ENCODE measurements around the gene PITRM1.

The PITRM1 gene

DNA sequence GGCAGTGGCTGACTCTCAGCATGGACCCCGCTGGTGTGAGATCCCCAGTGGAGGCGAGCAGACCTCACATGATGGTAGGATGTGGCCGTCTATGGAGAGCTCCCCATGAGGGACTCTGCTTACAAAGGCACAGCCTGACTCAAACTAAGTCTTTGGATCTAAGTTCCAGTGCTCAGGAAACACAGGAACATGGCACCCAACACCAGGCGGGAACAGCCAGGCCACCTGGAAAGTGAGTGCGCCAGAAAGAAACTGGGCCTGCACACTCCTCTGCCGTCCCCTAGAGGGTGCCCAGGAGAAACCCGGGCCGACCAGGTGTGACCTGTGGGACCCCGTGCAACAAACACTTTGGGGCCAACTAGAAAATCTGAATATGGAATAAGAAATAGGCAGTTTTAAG is 10.0 kb downstream of the PITRM1 start:
- Histone ChIP-seq H3K36me3 (ENCODE audit: insufficient read depth, low read length) (peaks cover 84% of the 10 kb centered on the region), H3K27ac (ENCODE audit: low read depth, low read length) (no peak overlapping the region), H3K4me1 (ENCODE audit: insufficient read depth, low read length) (no peaks in the 10 kb centered on the region), H3K4me3 (ENCODE audit: low read depth in 1 of 2, low read length in 2 of 2) (no peak overlapping the region), H3K9me3 (ENCODE audit: low read length) (no peaks in the 10 kb centered on the region), H3K9ac (ENCODE audit: low read length) (no peak overlapping the region), H3K27me3 (ENCODE audit: control insufficient read depth in 1 of 2, insufficient read depth in 2 of 2, low read length in 2 of 2) (no peaks in the 10 kb centered on the region)

DNA sequence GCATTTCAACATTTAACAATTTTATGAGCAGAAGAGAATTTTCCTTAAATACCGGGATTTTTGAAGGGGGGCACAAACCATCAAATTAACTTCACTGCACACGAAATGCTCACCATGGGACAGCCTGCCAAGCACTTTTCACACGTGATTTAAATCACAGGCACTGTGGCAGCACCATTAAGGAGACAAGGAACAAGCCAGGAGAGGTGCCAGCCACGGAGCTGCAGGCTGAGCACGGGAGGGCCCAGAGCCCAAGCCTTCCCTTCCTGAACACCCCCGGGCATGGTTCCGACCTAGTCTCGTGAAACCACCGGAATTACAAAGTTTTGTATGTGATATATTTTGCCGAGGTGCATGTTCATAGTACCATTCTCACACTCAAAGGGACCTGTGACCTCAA is 13.4 kb downstream of the PITRM1 start:
- H3K27me3 ChIP-seq (ENCODE audit: control insufficient read depth in 1 of 2, insufficient read depth in 2 of 2, low read length in 2 of 2): no peaks in the 10 kb centered on the region
- H3K9ac ChIP-seq (ENCODE audit: low read length): no peak overlapping the region
- peaks cover 83% of the 10 kb centered on the region for H3K36me3 ChIP-seq (ENCODE audit: insufficient read depth, low read length)
- H3K4me1 ChIP-seq (ENCODE audit: insufficient read depth, low read length): no peaks in the 10 kb centered on the region
- no peaks in the 10 kb centered on the region for H3K9me3 ChIP-seq (ENCODE audit: low read length)
- no peak overlapping the region for H3K27ac ChIP-seq (ENCODE audit: low read depth, low read length)
- H3K4me3 ChIP-seq (ENCODE audit: low read depth in 1 of 2, low read length in 2 of 2): no peak overlapping the region

GRCh38 chr10:3154666-3155065 is 17.9 kb downstream of the PITRM1 start:
- Histone ChIP-seq H3K27me3 (ENCODE audit: control insufficient read depth in 1 of 2, insufficient read depth in 2 of 2, low read length in 2 of 2) (no peaks in the 10 kb centered on the region), H3K9me3 (ENCODE audit: low read length) (no peaks in the 10 kb centered on the region), H3K4me1 (ENCODE audit: insufficient read depth, low read length) (no peaks in the 10 kb centered on the region), H3K27ac (ENCODE audit: low read depth, low read length) (no peak overlapping the region), H3K9ac (ENCODE audit: low read length) (no peak overlapping the region), H3K4me3 (ENCODE audit: low read depth in 1 of 2, low read length in 2 of 2) (no peak overlapping the region), H3K36me3 (ENCODE audit: insufficient read depth, low read length) (peaks cover 93% of the 10 kb centered on the region)

- H3K4me1 ChIP-seq (ENCODE audit: insufficient read depth, low read length): no peaks in the 10 kb centered on the region
Observed at GRCh38 chr10:3152566-3152935, 20.0 kb downstream of the PITRM1 start.

GRCh38 chr10:3151889-3152565 is 20.6 kb downstream of the PITRM1 start:
- H3K9me3 ChIP-seq (ENCODE audit: low read length): no peaks in the 10 kb centered on the region
- no peak overlapping the region for H3K27ac ChIP-seq (ENCODE audit: low read depth, low read length)
- no peak overlapping the region for H3K9ac ChIP-seq (ENCODE audit: low read length)
- peaks cover 90% of the 10 kb centered on the region for H3K36me3 ChIP-seq (ENCODE audit: insufficient read depth, low read length)
- H3K4me3 ChIP-seq (ENCODE audit: low read depth in 1 of 2, low read length in 2 of 2): no peak overlapping the region
- H3K27me3 ChIP-seq (ENCODE audit: control insufficient read depth in 1 of 2, insufficient read depth in 2 of 2, low read length in 2 of 2): no peaks in the 10 kb centered on the region
- H3K4me1 ChIP-seq (ENCODE audit: insufficient read depth, low read length): no peaks in the 10 kb centered on the region

More at GRCh38 chr10:3152566-3152935, 20.0 kb downstream of the PITRM1 start:
- Histone ChIP-seq H3K27me3 (ENCODE audit: control insufficient read depth in 1 of 2, insufficient read depth in 2 of 2, low read length in 2 of 2) (no peaks in the 10 kb centered on the region), H3K9ac (ENCODE audit: low read length) (no peak overlapping the region), H3K27ac (ENCODE audit: low read depth, low read length) (no peak overlapping the region), H3K4me3 (ENCODE audit: low read depth in 1 of 2, low read length in 2 of 2) (no peak overlapping the region), H3K36me3 (ENCODE audit: insufficient read depth, low read length) (peaks cover 90% of the 10 kb centered on the region), H3K9me3 (ENCODE audit: low read length) (no peaks in the 10 kb centered on the region)

- no peaks in the 10 kb centered on the region for H3K4me1 ChIP-seq (ENCODE audit: insufficient read depth, low read length)
- H3K9ac ChIP-seq (ENCODE audit: low read length): no peak overlapping the region
- no peak overlapping the region for H3K4me3 ChIP-seq (ENCODE audit: low read depth in 1 of 2, low read length in 2 of 2)
- no peaks in the 10 kb centered on the region for H3K9me3 ChIP-seq (ENCODE audit: low read length)
- H3K36me3 ChIP-seq (ENCODE audit: insufficient read depth, low read length): peaks cover 90% of the 10 kb centered on the region
- H3K27me3 ChIP-seq (ENCODE audit: control insufficient read depth in 1 of 2, insufficient read depth in 2 of 2, low read length in 2 of 2): no peaks in the 10 kb centered on the region
- H3K27ac ChIP-seq (ENCODE audit: low read depth, low read length): no peak overlapping the region
Observed at GRCh38 chr10:3150961-3151360, 21.6 kb downstream of the PITRM1 start.

DNA sequence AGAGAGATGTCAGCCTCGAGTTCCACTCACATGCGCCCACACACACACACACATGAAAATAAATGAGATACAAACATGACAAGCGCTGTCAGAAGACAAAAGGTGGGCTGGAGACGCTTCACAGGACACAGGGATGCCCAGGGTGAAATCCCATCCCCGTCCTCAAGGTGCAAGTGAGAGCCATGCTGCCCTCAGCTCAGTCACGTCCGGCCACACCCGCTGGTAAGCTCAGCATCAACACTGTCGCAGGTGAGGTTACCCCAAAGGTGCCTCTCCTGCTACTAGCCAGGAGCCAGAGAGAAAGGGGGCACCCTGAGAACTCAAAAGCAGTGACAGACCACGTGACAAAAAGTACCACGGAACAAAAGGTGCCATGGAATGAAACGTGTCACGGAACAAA is 22.2 kb downstream of the PITRM1 start:
- no peak overlapping the region for H3K9ac ChIP-seq (ENCODE audit: low read length)
- H3K27ac ChIP-seq (ENCODE audit: low read depth, low read length): no peak overlapping the region
- H3K4me3 ChIP-seq (ENCODE audit: low read depth in 1 of 2, low read length in 2 of 2): no peak overlapping the region
- no peaks in the 10 kb centered on the region for H3K4me1 ChIP-seq (ENCODE audit: insufficient read depth, low read length)
- no peaks in the 10 kb centered on the region for H3K27me3 ChIP-seq (ENCODE audit: control insufficient read depth in 1 of 2, insufficient read depth in 2 of 2, low read length in 2 of 2)
- no peaks in the 10 kb centered on the region for H3K9me3 ChIP-seq (ENCODE audit: low read length)
- peaks cover 90% of the 10 kb centered on the region for H3K36me3 ChIP-seq (ENCODE audit: insufficient read depth, low read length)

- Histone ChIP-seq H3K9me3 (ENCODE audit: low read length) (no peaks in the 10 kb centered on the region), H3K36me3 (ENCODE audit: insufficient read depth, low read length) (peaks cover 90% of the 10 kb centered on the region)
Observed at GRCh38 chr10:3149918-3150317, 22.7 kb downstream of the PITRM1 start.

DNA sequence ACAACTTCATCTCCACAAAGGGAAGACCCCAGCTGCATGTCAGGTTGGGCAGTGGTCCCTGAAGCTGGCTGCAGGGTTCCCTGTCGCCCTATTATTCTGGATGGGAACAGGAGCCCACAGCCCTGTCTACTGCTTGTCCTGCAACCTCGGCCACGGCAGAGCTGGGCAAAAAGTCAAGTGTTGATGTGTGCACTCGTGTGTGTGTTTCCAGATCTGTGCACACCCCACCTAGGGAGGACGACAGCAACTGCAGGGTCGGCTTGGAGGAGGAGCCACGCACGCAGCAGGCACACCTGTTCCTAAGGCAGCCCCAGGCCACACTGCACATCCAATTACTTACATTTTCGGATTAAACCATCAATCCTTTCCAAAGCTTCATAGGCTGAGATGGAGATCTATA is 23.6 kb downstream of the PITRM1 start:
- H3K4me1 ChIP-seq (ENCODE audit: insufficient read depth, low read length): no peaks in the 10 kb centered on the region

More at GRCh38 chr10:3149918-3150317, 22.7 kb downstream of the PITRM1 start:
- Histone ChIP-seq H3K27ac (ENCODE audit: low read depth, low read length) (no peak overlapping the region), H3K9ac (ENCODE audit: low read length) (no peak overlapping the region), H3K4me1 (ENCODE audit: insufficient read depth, low read length) (no peaks in the 10 kb centered on the region), H3K27me3 (ENCODE audit: control insufficient read depth in 1 of 2, insufficient read depth in 2 of 2, low read length in 2 of 2) (no peaks in the 10 kb centered on the region), H3K4me3 (ENCODE audit: low read depth in 1 of 2, low read length in 2 of 2) (no peak overlapping the region)

DNA sequence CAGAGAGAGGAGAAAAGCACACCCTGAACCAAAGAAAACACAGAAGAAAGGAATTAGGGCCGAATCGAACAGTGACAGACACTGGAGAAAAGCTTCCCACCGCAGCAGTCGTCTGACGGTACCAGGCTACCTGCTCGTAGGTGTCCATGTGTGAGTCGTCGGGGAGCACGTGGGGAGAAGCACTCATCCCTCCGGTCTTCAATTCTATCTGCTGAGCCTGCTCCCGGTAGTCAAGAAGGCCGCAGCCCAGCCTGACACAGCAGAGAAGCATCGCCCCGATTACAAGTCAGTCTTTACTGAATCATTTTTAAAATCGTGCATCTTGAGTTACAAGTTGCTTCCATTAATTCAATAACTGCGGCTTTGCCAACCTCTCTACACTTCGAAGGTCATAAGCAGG is 24.5 kb downstream of the PITRM1 start:
- no peaks in the 10 kb centered on the region for H3K27me3 ChIP-seq (ENCODE audit: control insufficient read depth in 1 of 2, insufficient read depth in 2 of 2, low read length in 2 of 2)
- H3K36me3 ChIP-seq (ENCODE audit: insufficient read depth, low read length): peaks cover 90% of the 10 kb centered on the region

More for the DNA sequence above, 23.6 kb downstream of the PITRM1 start:
- Histone ChIP-seq H3K36me3 (ENCODE audit: insufficient read depth, low read length) (peaks cover 89% of the 10 kb centered on the region), H3K27ac (ENCODE audit: low read depth, low read length) (no peak overlapping the region), H3K4me3 (ENCODE audit: low read depth in 1 of 2, low read length in 2 of 2) (no peak overlapping the region), H3K27me3 (ENCODE audit: control insufficient read depth in 1 of 2, insufficient read depth in 2 of 2, low read length in 2 of 2) (no peaks in the 10 kb centered on the region), H3K9me3 (ENCODE audit: low read length) (no peaks in the 10 kb centered on the region), H3K9ac (ENCODE audit: low read length) (no peak overlapping the region)

DNA sequence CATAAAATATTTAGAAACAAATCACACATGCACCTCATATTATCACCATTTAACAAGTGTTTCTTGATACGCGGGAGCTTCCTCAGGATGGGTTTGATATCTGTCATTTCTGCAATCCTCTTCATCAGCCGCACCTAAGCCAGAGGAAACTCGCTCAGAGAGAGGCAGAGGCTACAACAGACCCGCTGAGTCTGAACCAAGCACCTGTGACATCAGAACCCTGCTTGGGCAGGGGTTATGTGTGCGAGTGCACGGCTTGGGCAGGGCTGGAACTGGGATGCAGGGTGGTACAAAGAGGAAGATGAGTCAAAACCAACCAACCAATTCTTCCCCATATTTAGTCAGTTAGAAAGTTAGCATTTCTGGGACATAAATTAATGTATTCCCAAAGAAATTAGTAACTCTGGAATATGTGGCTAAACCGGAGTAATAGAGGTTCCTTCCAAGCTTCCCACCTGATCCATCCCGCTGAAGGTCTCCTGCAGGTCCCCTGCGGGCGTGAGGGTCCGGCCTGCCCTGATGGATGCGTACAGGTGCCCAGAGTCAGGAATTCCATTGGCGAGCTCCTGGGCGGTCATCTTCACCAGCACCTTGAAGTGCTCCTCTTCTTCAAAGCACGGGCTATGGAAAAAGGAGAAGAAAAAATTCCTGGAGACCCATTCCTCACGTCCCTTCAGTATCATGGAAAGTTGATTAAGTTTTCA is 25.3 kb downstream of the PITRM1 start:
- no peak overlapping the region for H3K4me3 ChIP-seq (ENCODE audit: low read depth in 1 of 2, low read length in 2 of 2)
- no peak overlapping the region for H3K9ac ChIP-seq (ENCODE audit: low read length)
- peaks cover 90% of the 10 kb centered on the region for H3K36me3 ChIP-seq (ENCODE audit: insufficient read depth, low read length)
- H3K27ac ChIP-seq (ENCODE audit: low read depth, low read length): no peak overlapping the region
- no peaks in the 10 kb centered on the region for H3K27me3 ChIP-seq (ENCODE audit: control insufficient read depth in 1 of 2, insufficient read depth in 2 of 2, low read length in 2 of 2)
- no peaks in the 10 kb centered on the region for H3K4me1 ChIP-seq (ENCODE audit: insufficient read depth, low read length)
- no peaks in the 10 kb centered on the region for H3K9me3 ChIP-seq (ENCODE audit: low read length)

More for the DNA sequence above, 24.5 kb downstream of the PITRM1 start:
- Histone ChIP-seq H3K4me1 (ENCODE audit: insufficient read depth, low read length) (no peaks in the 10 kb centered on the region), H3K9ac (ENCODE audit: low read length) (no peak overlapping the region), H3K27ac (ENCODE audit: low read depth, low read length) (no peak overlapping the region), H3K4me3 (ENCODE audit: low read depth in 1 of 2, low read length in 2 of 2) (no peak overlapping the region), H3K9me3 (ENCODE audit: low read length) (no peaks in the 10 kb centered on the region)

- Histone ChIP-seq H3K27ac (ENCODE audit: low read depth, low read length) (no peak overlapping the region), H3K36me3 (ENCODE audit: insufficient read depth, low read length) (peaks cover 92% of the 10 kb centered on the region), H3K4me1 (ENCODE audit: insufficient read depth, low read length) (no peaks in the 10 kb centered on the region), H3K27me3 (ENCODE audit: control insufficient read depth in 1 of 2, insufficient read depth in 2 of 2, low read length in 2 of 2) (no peaks in the 10 kb centered on the region), H3K4me3 (ENCODE audit: low read depth in 1 of 2, low read length in 2 of 2) (no peak overlapping the region), H3K9me3 (ENCODE audit: low read length) (no peaks in the 10 kb centered on the region), H3K9ac (ENCODE audit: low read length) (no peak overlapping the region)
Observed at GRCh38 chr10:3146289-3146688, 26.3 kb downstream of the PITRM1 start.

Data from muscle layer of colon (tissue), 2 donors.